GM12878 (cell line): ENCODE measurements around the gene PTPRN2. TPM values are rescaled to one million over a fixed set of nuclear protein-coding genes. Genes with fewer than 3 reads are reported as not detected.
"Not testable (repeated sequence)": the region's sequence is repeated elsewhere in the genome, so short reads cannot be mapped to it uniquely, and the experiment has no call there.

ENCODE experiments used
- ATAC-seq: fragments of 200-7000 bp; cut with Tn5 transposase; 3 replicates; pipeline ENCODE4 v1.9.1; 2020; ENCODE audit warnings: mild to moderate bottlenecking, moderate library complexity
- BruUV-seq: library from RNA; stranded (reverse); fragments of 400-500 nt; replicated peaks from 2 replicates; lab custom pipeline; 2021; lab: Mats Ljungman, UMichigan
- CTCF ChIA-PET: fragments of 300-600 bp; sonication (Branson Sonifier 250); formaldehyde crosslinking; extraction: SDS; loops from one replicate; lab custom pipeline; 2021; ENCODE audit warnings: inconsistent platforms; lab: Yijun Ruan, JAX
- POLR2A ChIA-PET: fragments of 350-600 bp; formaldehyde crosslinking; extraction: SDS; loops from one replicate; lab custom pipeline; 2021; ENCODE audit warnings: inconsistent platforms; lab: Charles Lee
- RAD21 ChIA-PET: fragments of 300-600 bp; sonication (Branson Sonifier 250); formaldehyde crosslinking; loops from one replicate; lab custom pipeline; 2023; ENCODE audit warnings: antibody characterized with exemption; ENCODE audit not compliant: unreplicated experiment; lab: Charles Lee
- SMC1A ChIA-PET: fragments of 300-600 bp; sonication (Branson Sonifier 250); formaldehyde crosslinking; loops from one replicate; lab custom pipeline; 2023; ENCODE audit not compliant: unreplicated experiment, uncharacterized antibody; lab: Charles Lee
- DNase-seq: peaks from one replicate; pipeline ENCODE4 v3.0.0-alpha.2; 2011; ENCODE audit warnings: low read depth, low spot score
- FAIRE-seq: peaks from 3 replicates; lab custom pipeline; 2011; peaks lifted over from hg19 to GRCh38; lab: Jason Lieb, UNC
- H2AFZ ChIP-seq: 2 replicates; pipeline ENCODE4 v1.6.0; 2011; ENCODE audit warnings: low read depth, low read length, control low read depth; ENCODE audit not compliant: control insufficient read depth
- H3K27ac ChIP-seq: 2 replicates; pipeline ENCODE4 v1.5.1; 2011; ENCODE audit warnings: control low read depth; ENCODE audit not compliant: control insufficient read depth, insufficient read depth
- H3K27me3 ChIP-seq, 2 experiments: replicated peaks in 1 of 2; 2 replicates each; pipeline versions ENCODE4 v1.6.0 to v1.6.1; 2011; ENCODE audit warnings: low read length in 1 of 2; ENCODE audit not compliant: control insufficient read depth in 2 of 2, insufficient read depth in 2 of 2
- H3K36me3 ChIP-seq, 2 experiments: 2 replicates each; pipeline ENCODE4 v1.5.1; 2011; ENCODE audit warnings: low read length in 1 of 2; ENCODE audit not compliant: control insufficient read depth in 2 of 2, insufficient read depth in 2 of 2
- H3K4me1 ChIP-seq: 2 replicates; pipeline ENCODE4 v1.6.1; 2011; ENCODE audit warnings: mild to moderate bottlenecking, low read length, moderate library complexity, mixed read lengths; ENCODE audit not compliant: control insufficient read depth, insufficient read depth
- H3K4me2 ChIP-seq: 2 replicates; pipeline ENCODE4 v1.6.0; 2011; ENCODE audit warnings: control low read depth; ENCODE audit not compliant: control insufficient read depth, insufficient read depth
- H3K4me3 ChIP-seq: fragments of 200-600 bp; sonication (generic); 2 replicates; pipeline ENCODE4 v1.5.1; 2016
- H3K79me2 ChIP-seq: 2 replicates; pipeline ENCODE4 v1.6.0; 2011; ENCODE audit warnings: low read length; ENCODE audit not compliant: control insufficient read depth, insufficient read depth
- H3K9ac ChIP-seq: 2 replicates; pipeline ENCODE4 v1.8.0; 2011; ENCODE audit warnings: low read length, control low read depth, mixed read lengths; ENCODE audit not compliant: control insufficient read depth, insufficient read depth
- H3K9me3 ChIP-seq: replicated peaks from 3 replicates; pipeline ENCODE4 v1.5.1; 2011; ENCODE audit warnings: mild to moderate bottlenecking, low read length; ENCODE audit not compliant: control insufficient read depth, insufficient read depth
- H4K20me1 ChIP-seq: 2 replicates; pipeline ENCODE4 v1.6.0; 2011; ENCODE audit not compliant: control insufficient read depth, insufficient read depth
- BACH1 ChIP-seq: fragments of 450-650 bp; IDR thresholded peaks from 2 replicates; pipeline ENCODE4 v1.6.1; 2017; ENCODE audit warnings: mild to moderate bottlenecking, borderline replicate concordance
- CHD1 ChIP-seq: IDR thresholded peaks from 2 replicates; pipeline ENCODE4 v1.6.1; 2012; ENCODE audit warnings: low read depth, low read length, improper control_type of control experiment
- HDAC2 ChIP-seq: fragments of 200-600 bp; sonication (generic); IDR thresholded peaks from 2 replicates; pipeline ENCODE4 v1.6.1; 2017
- HDGF ChIP-seq: fragments of 450-650 bp; IDR thresholded peaks from 2 replicates; pipeline ENCODE4 v1.6.1; 2016; ENCODE audit warnings: antibody characterized with exemption
- IKZF1 ChIP-seq: fragments of 450-650 bp; conservative IDR thresholded peaks from 2 replicates; pipeline ENCODE4 v1.6.1; 2017; ENCODE audit warnings: antibody characterized with exemption, mild to moderate bottlenecking
- IKZF2 ChIP-seq, 2 experiments: fragments of 450-650 bp; IDR thresholded peaks; 2 replicates each; pipeline ENCODE4 v1.6.1; 2017; ENCODE audit warnings: mild to moderate bottlenecking in 2 of 2, moderate library complexity in 2 of 2
- MTA3 ChIP-seq: IDR thresholded peaks from 2 replicates; pipeline ENCODE4 v1.6.1; 2012; ENCODE audit warnings: low read length, inconsistent platforms, borderline replicate concordance
- RCOR1 ChIP-seq: conservative IDR thresholded peaks from 2 replicates; pipeline ENCODE4 v1.6.1; 2012; ENCODE audit warnings: low read depth, low read length, improper control_type of control experiment
- RUNX3 ChIP-seq: IDR thresholded peaks from 2 replicates; pipeline ENCODE4 v1.6.1; 2012; ENCODE audit warnings: low read length, inconsistent platforms
- SIN3A ChIP-seq: IDR thresholded peaks from 2 replicates; pipeline ENCODE4 v1.6.1; 2012; ENCODE audit warnings: low read depth, low read length, improper control_type of control experiment
- TAF1 ChIP-seq: IDR thresholded peaks from 2 replicates; pipeline ENCODE4 v1.6.1; 2011; ENCODE audit warnings: mild to moderate bottlenecking, low read depth, low read length, borderline replicate concordance
- WGBS: methylation state at CpG from one replicate; pipeline ENCODE4 v1.1.6; 2016; ENCODE audit warnings: low lambda C conversion rate; ENCODE audit not compliant: insufficient replicate concordance, insufficient coverage; ENCODE audit errors: missing lambda C conversion rate; 5-methylcytosine and 5-hydroxymethylcytosine counted together
- in situ Hi-C: fragments of 300-500 bp; cut with MboI; formaldehyde crosslinking; loops from 9 replicates; pipeline ENCODE4 v1.14.3; 2018; ENCODE audit warnings: mixed read lengths
- intact Hi-C: fragments of 100-400 bp; cut with micrococcal nuclease; formaldehyde crosslinking; loops from one replicate; pipeline ENCODE4 v1.14.2; 2022; ENCODE audit not compliant: unreplicated experiment
- polyA plus RNA-seq, 11 experiments: library from polyadenylated mRNA; depleted of rRNA in 4 of 11; unstranded in 6 of 11; stranded (reverse) in 5 of 11; fragments of >200 nt; fragmentation: Nextera tagmentation in 4 of 11; fragmentation: Illumina TruSeq in 1 of 11; extraction: Ambion mirVana in 4 of 11; extraction: Trizol in 1 of 11; gene quantifications; 1 replicate in 1 of 11; 2 replicates in 10 of 11; pipeline versions ENCODE4 v1.2.1 to v1.2.3, GENCODE V29; 2011 to 2016; ENCODE audit warnings: inconsistent platforms in 2 of 11, missing spikeins in 2 of 11, low read depth in 1 of 11
- total RNA-seq, 4 experiments: library from RNA; depleted of rRNA in 3 of 4; stranded (reverse); fragments of >200 nt in 3 of 4; fragmentation: Illumina TruSeq in 1 of 4; extraction: Trizol in 1 of 4; gene quantifications; 2 replicates each; pipeline versions ENCODE4 v1.2.1 to v1.2.3, GENCODE V29; 2013 to 2021
- TF ChIP-seq, protein P1 (sequence below): IDR thresholded peaks from 2 replicates; pipeline ENCODE4 v1.6.1; 2011; ENCODE audit warnings: low read depth, mild to moderate bottlenecking, low read length, moderate library complexity, borderline replicate concordance; ENCODE audit errors: extremely low read depth
- TF ChIP-seq, protein P2 (sequence below): IDR thresholded peaks from 2 replicates; pipeline ENCODE4 v1.6.1; 2011; ENCODE audit warnings: borderline replicate concordance, low read depth, mild to moderate bottlenecking, moderate library complexity, mixed read lengths, low read length; ENCODE audit not compliant: insufficient read depth; ENCODE audit errors: extremely low read length
- TF ChIP-seq, protein P3 (sequence below): fragments of 450-650 bp; IDR thresholded peaks from 2 replicates; pipeline ENCODE4 v1.6.1; 2016; ENCODE audit warnings: mild to moderate bottlenecking, moderate library complexity, borderline replicate concordance

The PTPRN2 gene
- total and polyA plus RNA-seq, 10 of the 15 experiments (the other 5 are each of a cell fraction or from before 2014, with no cell fraction given) = 5.4 TPM; not detected in 9

DNA sequence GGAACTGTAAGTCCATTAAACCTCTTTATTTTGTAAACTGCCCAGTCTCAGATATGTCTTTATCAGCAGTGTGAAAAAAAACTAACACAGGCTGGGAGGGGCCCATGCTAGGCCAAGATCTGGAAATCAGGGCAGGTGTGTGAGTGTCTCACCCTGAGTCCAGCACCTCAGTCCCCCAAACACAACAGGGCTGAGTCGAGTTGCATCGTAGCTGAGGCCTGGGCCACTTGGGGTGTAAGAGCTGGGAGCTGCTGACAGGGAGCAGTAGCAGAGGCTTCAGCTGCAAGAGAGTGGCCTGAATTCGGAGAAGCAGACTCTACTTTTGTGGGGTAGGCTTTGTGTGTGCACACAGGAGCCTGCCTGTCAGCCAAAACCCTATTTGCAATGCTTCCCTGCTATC lies 553.1 kb downstream of the PTPRN2 start:
- FAIRE-seq = no peak
- SMC1A ChIA-PET = no interaction called here

DNA sequence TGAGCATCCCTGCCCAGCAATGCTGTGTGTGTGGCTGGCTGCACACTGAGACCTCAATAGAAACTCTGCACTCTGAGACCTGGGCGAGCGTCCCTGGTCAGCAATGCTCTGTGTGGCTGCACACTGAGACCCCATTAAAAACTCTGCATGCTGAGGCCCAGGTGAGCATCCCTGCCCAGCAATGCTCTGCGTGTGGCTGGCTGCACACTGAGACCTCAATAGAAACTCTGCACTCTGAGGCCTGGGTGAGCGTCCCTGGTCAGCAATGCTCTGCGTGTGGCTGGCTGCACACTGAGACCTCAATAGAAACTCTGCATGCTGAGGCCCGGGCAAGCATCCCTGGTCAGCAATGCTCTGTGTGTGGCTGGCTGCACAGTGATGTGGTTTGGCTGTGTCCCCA lies 553.7 kb downstream of the PTPRN2 start:
- intact Hi-C loops, H3K4me1 ChIP-seq, H2AFZ ChIP-seq, H4K20me1 ChIP-seq, H3K4me3 ChIP-seq, H3K4me2 ChIP-seq, POLR2A ChIA-PET, ATAC-seq, H3K79me2 ChIP-seq, FAIRE-seq, DNase-seq, BruUV-seq, H3K27ac ChIP-seq, SMC1A ChIA-PET, in situ Hi-C loops, CTCF ChIA-PET, H3K9ac ChIP-seq, H3K36me3 ChIP-seq, RAD21 ChIA-PET, H3K27me3 ChIP-seq, H3K9me3 ChIP-seq: not testable (repeated sequence)
- WGBS = 39% methylated on average over 6 of the region's 6 CpGs

More for the DNA sequence above, 553.1 kb downstream of the PTPRN2 start:
- TF ChIP-seq, protein P1, sequence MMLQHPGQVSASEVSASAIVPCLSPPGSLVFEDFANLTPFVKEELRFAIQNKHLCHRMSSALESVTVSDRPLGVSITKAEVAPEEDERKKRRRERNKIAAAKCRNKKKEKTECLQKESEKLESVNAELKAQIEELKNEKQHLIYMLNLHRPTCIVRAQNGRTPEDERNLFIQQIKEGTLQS = no peak
- TF ChIP-seq TAF1 (no peak), IKZF2 (IDR thresholded peaks at IDR 0.05) (no peak), MTA3 (no peak), RUNX3 (no peak), RCOR1 (no peak), CHD1 (no peak), BACH1 (no peak), HDAC2 (no peak), IKZF1 (no peak), SIN3A (no peak), HDGF (no peak)
- TF ChIP-seq, protein P2, sequence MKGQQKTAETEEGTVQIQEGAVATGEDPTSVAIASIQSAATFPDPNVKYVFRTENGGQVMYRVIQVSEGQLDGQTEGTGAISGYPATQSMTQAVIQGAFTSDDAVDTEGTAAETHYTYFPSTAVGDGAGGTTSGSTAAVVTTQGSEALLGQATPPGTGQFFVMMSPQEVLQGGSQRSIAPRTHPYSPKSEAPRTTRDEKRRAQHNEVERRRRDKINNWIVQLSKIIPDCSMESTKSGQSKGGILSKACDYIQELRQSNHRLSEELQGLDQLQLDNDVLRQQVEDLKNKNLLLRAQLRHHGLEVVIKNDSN = no peak
- TF ChIP-seq, protein P3, sequence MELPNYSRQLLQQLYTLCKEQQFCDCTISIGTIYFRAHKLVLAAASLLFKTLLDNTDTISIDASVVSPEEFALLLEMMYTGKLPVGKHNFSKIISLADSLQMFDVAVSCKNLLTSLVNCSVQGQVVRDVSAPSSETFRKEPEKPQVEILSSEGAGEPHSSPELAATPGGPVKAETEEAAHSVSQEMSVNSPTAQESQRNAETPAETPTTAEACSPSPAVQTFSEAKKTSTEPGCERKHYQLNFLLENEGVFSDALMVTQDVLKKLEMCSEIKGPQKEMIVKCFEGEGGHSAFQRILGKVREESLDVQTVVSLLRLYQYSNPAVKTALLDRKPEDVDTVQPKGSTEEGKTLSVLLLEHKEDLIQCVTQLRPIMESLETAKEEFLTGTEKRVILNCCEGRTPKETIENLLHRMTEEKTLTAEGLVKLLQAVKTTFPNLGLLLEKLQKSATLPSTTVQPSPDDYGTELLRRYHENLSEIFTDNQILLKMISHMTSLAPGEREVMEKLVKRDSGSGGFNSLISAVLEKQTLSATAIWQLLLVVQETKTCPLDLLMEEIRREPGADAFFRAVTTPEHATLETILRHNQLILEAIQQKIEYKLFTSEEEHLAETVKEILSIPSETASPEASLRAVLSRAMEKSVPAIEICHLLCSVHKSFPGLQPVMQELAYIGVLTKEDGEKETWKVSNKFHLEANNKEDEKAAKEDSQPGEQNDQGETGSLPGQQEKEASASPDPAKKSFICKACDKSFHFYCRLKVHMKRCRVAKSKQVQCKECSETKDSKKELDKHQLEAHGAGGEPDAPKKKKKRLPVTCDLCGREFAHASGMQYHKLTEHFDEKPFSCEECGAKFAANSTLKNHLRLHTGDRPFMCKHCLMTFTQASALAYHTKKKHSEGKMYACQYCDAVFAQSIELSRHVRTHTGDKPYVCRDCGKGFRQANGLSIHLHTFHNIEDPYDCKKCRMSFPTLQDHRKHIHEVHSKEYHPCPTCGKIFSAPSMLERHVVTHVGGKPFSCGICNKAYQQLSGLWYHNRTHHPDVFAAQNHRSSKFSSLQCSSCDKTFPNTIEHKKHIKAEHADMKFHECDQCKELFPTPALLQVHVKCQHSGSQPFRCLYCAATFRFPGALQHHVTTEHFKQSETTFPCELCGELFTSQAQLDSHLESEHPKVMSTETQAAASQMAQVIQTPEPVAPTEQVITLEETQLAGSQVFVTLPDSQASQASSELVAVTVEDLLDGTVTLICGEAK = no peak
- TF ChIP-seq, all 136 proteins: peak for 0
- Histone ChIP-seq H3K4me3 (no peak overlapping the region), H3K9ac (no peak overlapping the region), H3K27me3 (no peaks in the 10 kb centered on the region), H3K4me1 (no peaks in the 10 kb centered on the region), H3K27ac (no peak overlapping the region), H3K9me3 (no peaks in the 10 kb centered on the region; the same call in 2 of the 3 replicates), H3K4me2 (no peak overlapping the region), H2AFZ (no peak overlapping the region), H4K20me1 (no peaks in the 10 kb centered on the region), H3K36me3 (no peaks in the 10 kb centered on the region), H3K79me2 (no peaks in the 10 kb centered on the region)
- DNase-seq (no peak), ATAC-seq (no peak)
- BruUV-seq = no TSS peak
- ChIA-PET RAD21 (no interaction called here), POLR2A (no interaction called here), CTCF (no interaction called here)
- in situ Hi-C loops (no loop called here), intact Hi-C loops (no loop called here)
- 19% methylated on average over 3 of the region's 3 CpGs for WGBS
